GM04504 (cell line): Measurements from ENCODE around the gene UNKL.
A peak's percentile ranks its signal among the peaks of the same experiment; 100 is the strongest.

Experiments used
- DNase-seq: peaks from one replicate; pipeline ENCODE4 v3.0.0-alpha.2; 2012; ENCODE audit warnings: low read depth

The UNKL gene

GRCh38 chr16:1414532-1415260 lies at the start of gene UNKL:
Gene UNKL (minus strand): TSS chr16:1414704. CDS start chr16:1414691, 13 bp downstream.
- DNase-seq = peak; percentile 18

- no peak for DNase-seq
Observed at GRCh38 chr16:1461146-1461545, 46.6 kb upstream of the UNKL start.

GRCh38 chr16:1460602-1461138 lies 46.2 kb upstream of the UNKL start:
- DNase-seq = no peak

- DNase-seq = no peak
Observed at GRCh38 chr16:1459967-1460366, 45.5 kb upstream of the UNKL start.

- DNase-seq = no peak
Observed at GRCh38 chr16:1458977-1459341, 44.5 kb upstream of the UNKL start.

GRCh38 chr16:1458336-1458976 lies 44.0 kb upstream of the UNKL start:
- DNase-seq = no peak

GRCh38 chr16:1457489-1458245 lies 43.2 kb upstream of the UNKL start:
- no peak for DNase-seq

GRCh38 chr16:1456951-1457350 lies 42.4 kb upstream of the UNKL start:
- DNase-seq = no peak

- DNase-seq = no peak
Observed at GRCh38 chr16:1455190-1456171, 41.0 kb upstream of the UNKL start.

GRCh38 chr16:1454561-1454960 lies 40.1 kb upstream of the UNKL start:
- no peak for DNase-seq

GRCh38 chr16:1453316-1453715 lies 38.8 kb upstream of the UNKL start:
- no peak for DNase-seq

- DNase-seq = no peak
Observed at GRCh38 chr16:1452530-1452929, 38.0 kb upstream of the UNKL start.

GRCh38 chr16:1451702-1452392 lies 37.3 kb upstream of the UNKL start:
- DNase-seq = no peak

- no peak for DNase-seq
Observed at GRCh38 chr16:1450841-1451240, 36.3 kb upstream of the UNKL start.

- DNase-seq = no peak
Observed at GRCh38 chr16:1450218-1450617, 35.7 kb upstream of the UNKL start.

GRCh38 chr16:1449201-1449788 lies 34.8 kb upstream of the UNKL start:
- no peak for DNase-seq

GRCh38 chr16:1448536-1449116 lies 34.1 kb upstream of the UNKL start:
- DNase-seq = no peak

GRCh38 chr16:1447965-1448364 lies 33.5 kb upstream of the UNKL start:
- no peak for DNase-seq

- no peak for DNase-seq
Observed at GRCh38 chr16:1446296-1447080, 32.0 kb upstream of the UNKL start.
